Sigmoid colon (tissue), 7 donors: ENCODE data around the gene CHRNA1. TPM values are rescaled to one million over a fixed set of nuclear protein-coding genes. Genes with fewer than 3 reads are reported as not detected.

Experiments
- DNase-seq: peaks from one replicate; pipeline ENCODE4 v3.0.0-alpha.2; 2019
- H3K27ac ChIP-seq, 4 donors: fragments of 200-600 bp; sonication (generic); one replicate each; pipeline ENCODE4 v1.5.1; 2016 to 2019; ENCODE audit warnings: mild to moderate bottlenecking in 1 of 4
- H3K27me3 ChIP-seq, 3 donors: fragments of 200-600 bp; sonication (generic); one replicate each; pipeline ENCODE4 v1.5.1; 2019; ENCODE audit warnings: mild to moderate bottlenecking in 1 of 3
- H3K36me3 ChIP-seq, 4 donors: fragments of 200-600 bp; sonication (generic); one replicate each; pipeline ENCODE4 v1.5.1; 2016 to 2019
- H3K4me1 ChIP-seq, 4 donors: fragments of 200-600 bp; sonication (generic); one replicate each; pipeline ENCODE4 v1.5.1; 2017 to 2019
- H3K4me3 ChIP-seq, 4 donors: fragments of 200-600 bp; sonication (generic); one replicate each; pipeline ENCODE4 v1.5.1; 2017 to 2019; ENCODE audit warnings: mild to moderate bottlenecking in 2 of 4, moderate library complexity in 1 of 4
- H3K9me3 ChIP-seq, 4 donors: fragments of 200-600 bp in 3 of 4; sonication (generic) in 3 of 4; one replicate each; pipeline versions ENCODE4 v1.5.1 to v1.6.1; 2013 to 2019
- EP300 ChIP-seq, 4 donors: sonication (generic); formaldehyde crosslinking; IDR thresholded peaks; one replicate each; pipeline ENCODE4 v1.6.1; 2017; ENCODE audit warnings: antibody characterized with exemption in 4 of 4
- POLR2A ChIP-seq, 2 donors: fragments of 450-650 bp; IDR thresholded peaks; one replicate each; pipeline ENCODE4 v1.6.1; 2016; ENCODE audit warnings: antibody characterized with exemption in 2 of 2, mild to moderate bottlenecking in 2 of 2, moderate library complexity in 2 of 2
- POLR2AphosphoS5 ChIP-seq, 4 donors: sonication (generic); formaldehyde crosslinking; IDR thresholded peaks; one replicate each; pipeline ENCODE4 v1.6.1; 2017; ENCODE audit warnings: antibody characterized with exemption in 4 of 4
- WGBS, 2 donors: extraction: QIAGEN DNeasy Blood & Tissue Kit; methylation state at CpG; one replicate each; pipeline ENCODE4 v1.1.7; 2013; 5-methylcytosine and 5-hydroxymethylcytosine counted together
- intact Hi-C: fragments of 100-400 bp; cut with DNase I; formaldehyde crosslinking; loops from one replicate; pipeline ENCODE4 v1.15.1; 2023
- polyA plus RNA-seq, 3 donors: library from polyadenylated mRNA; stranded (reverse); fragments of 200-250 nt; gene quantifications; one replicate each; pipeline ENCODE4 v1.2.3, GENCODE V29; 2013
- total RNA-seq, 4 donors: library from RNA; depleted of rRNA; stranded (reverse); fragments of >200 nt; gene quantifications; one replicate each; pipeline ENCODE4 v1.1.0, GENCODE V29; 2016
- TF ChIP-seq, protein P1 (sequence below), 4 experiments: fragments of 450-650 bp in 3 of 4; fragments of 200-600 bp in 1 of 4; IDR thresholded peaks; one replicate each; pipeline ENCODE4 v1.5.1; 2016 to 2019; ENCODE audit warnings: antibody characterized with exemption in 4 of 4, mild to moderate bottlenecking in 3 of 4, moderate library complexity in 2 of 4
- donor health status: healthy with polysubstance abuse.
- donor health status: Bipolar disorder and iron deficiency.
- donor health status: healthy.

CHRNA1 gene
- total and polyA plus RNA-seq, 7 donors = 0.32 to 2.1 (median 1.2) TPM; not detected in 4

DNA sequence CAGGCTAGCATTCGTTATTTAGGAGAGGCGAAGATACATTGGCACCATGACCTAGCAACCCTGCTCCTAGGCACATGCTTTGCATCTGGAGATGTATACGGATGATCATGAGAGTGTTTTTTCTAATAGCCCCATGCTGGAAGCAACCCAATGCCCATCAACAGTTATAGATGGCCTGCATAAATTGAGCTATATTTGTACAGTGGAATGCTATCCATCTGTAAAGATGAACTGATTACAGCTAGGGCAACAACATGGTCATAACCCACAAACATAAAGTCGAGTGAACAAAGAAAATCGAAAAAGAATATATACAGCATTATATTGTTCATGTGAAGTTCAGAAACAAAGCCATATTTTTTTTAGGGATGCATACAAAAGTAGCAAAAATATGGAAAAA, 20.6 kb upstream of the CHRNA1 start:
- intact Hi-C loops = no loop called here
- no peaks in the 10 kb centered on the region for H3K9me3 ChIP-seq
- WGBS, 2 donors = 83 to 90% methylated on average over 5 of the region's 5 CpGs
- no peak overlapping the region for H3K4me3 ChIP-seq
- H3K27me3 ChIP-seq = no peaks in the 10 kb centered on the region
- TF ChIP-seq, protein P1, sequence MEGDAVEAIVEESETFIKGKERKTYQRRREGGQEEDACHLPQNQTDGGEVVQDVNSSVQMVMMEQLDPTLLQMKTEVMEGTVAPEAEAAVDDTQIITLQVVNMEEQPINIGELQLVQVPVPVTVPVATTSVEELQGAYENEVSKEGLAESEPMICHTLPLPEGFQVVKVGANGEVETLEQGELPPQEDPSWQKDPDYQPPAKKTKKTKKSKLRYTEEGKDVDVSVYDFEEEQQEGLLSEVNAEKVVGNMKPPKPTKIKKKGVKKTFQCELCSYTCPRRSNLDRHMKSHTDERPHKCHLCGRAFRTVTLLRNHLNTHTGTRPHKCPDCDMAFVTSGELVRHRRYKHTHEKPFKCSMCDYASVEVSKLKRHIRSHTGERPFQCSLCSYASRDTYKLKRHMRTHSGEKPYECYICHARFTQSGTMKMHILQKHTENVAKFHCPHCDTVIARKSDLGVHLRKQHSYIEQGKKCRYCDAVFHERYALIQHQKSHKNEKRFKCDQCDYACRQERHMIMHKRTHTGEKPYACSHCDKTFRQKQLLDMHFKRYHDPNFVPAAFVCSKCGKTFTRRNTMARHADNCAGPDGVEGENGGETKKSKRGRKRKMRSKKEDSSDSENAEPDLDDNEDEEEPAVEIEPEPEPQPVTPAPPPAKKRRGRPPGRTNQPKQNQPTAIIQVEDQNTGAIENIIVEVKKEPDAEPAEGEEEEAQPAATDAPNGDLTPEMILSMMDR (IDR thresholded peaks at IDR 0.05) = no peak
- TF ChIP-seq EP300 (IDR thresholded peaks at IDR 0.05) = no peak
- no peaks in the 10 kb centered on the region for H3K36me3 ChIP-seq
- no peak for DNase-seq
- no peak overlapping the region for H3K27ac ChIP-seq
- peaks cover 0 to 20% (median 6%) of the 10 kb centered on the region in 4 donors for H3K4me1 ChIP-seq

DNA sequence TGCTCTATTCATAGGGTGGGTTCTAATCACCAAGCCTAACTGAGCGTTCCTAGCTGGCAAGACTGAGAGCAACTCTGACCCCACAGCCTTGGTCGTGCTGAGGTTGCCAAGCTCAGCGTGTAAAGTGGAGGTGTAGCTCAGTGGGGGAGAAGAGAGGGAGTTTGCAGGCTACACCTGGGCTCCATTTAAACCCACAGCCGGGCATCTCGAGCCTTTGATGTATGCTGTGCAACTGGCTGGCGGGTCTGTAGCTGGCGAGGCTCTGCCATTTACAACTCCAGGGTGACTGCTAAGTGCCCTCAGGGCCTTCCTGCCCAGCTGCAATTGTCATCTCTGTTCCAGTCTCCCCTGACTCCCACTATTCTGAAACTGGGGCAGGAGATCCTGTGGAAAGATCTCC, 20.0 kb upstream of the CHRNA1 start:
- TF ChIP-seq, protein P1 (IDR thresholded peaks at IDR 0.05) = no peak
- TF ChIP-seq POLR2AphosphoS5 (IDR thresholded peaks at IDR 0.05) = no peak
- no peak for TF ChIP-seq EP300 (IDR thresholded peaks at IDR 0.05)
- no peak for TF ChIP-seq POLR2A (IDR thresholded peaks at IDR 0.05)
- DNase-seq = no peak
- H3K36me3 ChIP-seq = no peaks in the 10 kb centered on the region
- no peaks in the 10 kb centered on the region for H3K27me3 ChIP-seq
- H3K4me1 ChIP-seq = peaks cover 0 to 20% (median 6%) of the 10 kb centered on the region in 4 donors
- no peak overlapping the region for H3K27ac ChIP-seq
- no peaks in the 10 kb centered on the region for H3K9me3 ChIP-seq
- intact Hi-C loops = no loop called here
- 89 to 92% methylated on average over 7 of the region's 7 CpGs for WGBS, 2 donors
- H3K4me3 ChIP-seq = no peak overlapping the region

DNA sequence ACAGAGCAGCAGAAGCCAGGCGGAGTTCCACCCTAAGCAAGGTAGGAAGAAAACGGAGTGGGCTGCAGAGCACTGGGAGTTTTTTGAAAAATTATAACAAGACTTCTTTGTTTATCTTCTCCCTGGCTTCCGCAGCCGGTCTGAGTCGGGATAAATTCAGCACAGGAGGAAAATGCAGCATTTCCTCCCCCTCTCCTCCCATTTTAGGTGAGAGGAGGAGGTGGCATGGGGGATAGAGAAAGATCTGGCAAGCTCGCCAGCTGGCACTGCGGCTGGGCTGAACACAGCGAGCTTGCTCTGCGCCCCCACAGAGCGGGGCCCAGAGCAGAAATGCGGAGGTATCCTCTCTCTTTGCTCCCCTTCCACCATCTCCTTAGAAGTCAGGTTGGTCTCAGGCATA, 17.7 kb upstream of the CHRNA1 start:
- WGBS, 2 donors = 84 to 91% methylated on average over 11 of the region's 11 CpGs
- intact Hi-C loops = no loop called here
- no peaks in the 10 kb centered on the region for H3K27me3 ChIP-seq
- no peak overlapping the region for H3K4me3 ChIP-seq
- peaks cover 0 to 16% (median 2%) of the 10 kb centered on the region in 4 donors for H3K4me1 ChIP-seq
- no peak overlapping the region for H3K27ac ChIP-seq
- TF ChIP-seq EP300 (IDR thresholded peaks at IDR 0.05) (no peak), POLR2AphosphoS5 (IDR thresholded peaks at IDR 0.05) (no peak), POLR2A (IDR thresholded peaks at IDR 0.05) (no peak)
- TF ChIP-seq, protein P1 (IDR thresholded peaks at IDR 0.05) = no peak
- H3K36me3 ChIP-seq = no peaks in the 10 kb centered on the region
- no peak for DNase-seq
- no peaks in the 10 kb centered on the region for H3K9me3 ChIP-seq

DNA sequence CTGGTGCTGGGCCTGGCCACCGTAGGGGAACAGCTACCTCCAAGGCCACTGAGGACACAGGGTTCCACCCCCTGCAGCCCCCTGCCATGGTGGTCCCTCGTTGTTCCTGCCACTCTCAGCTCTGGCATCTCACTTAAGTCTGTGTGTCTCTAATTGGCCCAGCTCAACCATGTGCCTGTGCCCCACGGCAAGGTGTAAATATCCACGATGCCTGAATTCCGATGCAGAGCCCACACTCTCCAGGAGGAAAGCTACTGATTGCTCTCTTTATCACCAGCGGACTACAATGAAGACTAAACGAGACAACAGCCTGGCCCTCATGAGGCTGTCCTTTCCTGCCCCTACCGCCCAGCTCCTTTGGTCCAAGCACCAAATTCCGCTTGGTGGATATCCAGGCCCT, 17.0 kb upstream of the CHRNA1 start:
- intact Hi-C loops = no loop called here
- Histone ChIP-seq H3K27ac (no peak overlapping the region), H3K36me3 (no peaks in the 10 kb centered on the region), H3K27me3 (no peaks in the 10 kb centered on the region), H3K4me1 (peaks cover 0 to 16% (median 2%) of the 10 kb centered on the region in 4 donors), H3K4me3 (no peak overlapping the region), H3K9me3 (no peaks in the 10 kb centered on the region)
- no peak for TF ChIP-seq EP300 (IDR thresholded peaks at IDR 0.05)
- TF ChIP-seq POLR2AphosphoS5 (IDR thresholded peaks at IDR 0.05) = no peak
- no peak for TF ChIP-seq POLR2A (IDR thresholded peaks at IDR 0.05)
- TF ChIP-seq, protein P1 (IDR thresholded peaks at IDR 0.05) = no peak
- 85 to 91% methylated on average over 9 of the region's 9 CpGs for WGBS, 2 donors
- no peak for DNase-seq

DNA sequence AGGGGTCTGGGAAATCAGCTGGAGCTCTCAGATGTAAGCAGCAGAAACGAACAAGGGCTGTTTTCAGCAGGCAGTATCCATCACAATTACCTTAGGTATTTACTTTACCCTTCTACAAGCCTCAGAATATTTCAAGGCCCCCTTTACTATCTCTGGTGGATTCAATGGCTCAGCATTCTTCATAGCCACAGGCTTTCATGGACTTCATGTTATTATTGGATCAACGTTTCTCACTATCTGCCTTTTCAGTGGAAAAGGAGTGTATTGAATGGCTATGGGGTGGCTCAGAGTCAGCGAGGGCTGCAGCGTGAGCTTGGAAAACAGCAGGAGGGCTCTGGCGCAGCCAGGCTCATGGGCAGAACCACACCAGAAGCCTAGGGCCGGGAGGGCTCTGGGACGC, 16.6 kb upstream of the CHRNA1 start:
- no peak for DNase-seq
- WGBS, 2 donors = 84 to 91% methylated on average over 7 of the region's 7 CpGs

More for the DNA sequence above, 16.6 kb upstream of the CHRNA1 start:
- Histone ChIP-seq H3K27ac (no peak overlapping the region), H3K4me1 (peaks cover 0 to 16% (median 2%) of the 10 kb centered on the region in 4 donors), H3K36me3 (no peaks in the 10 kb centered on the region), H3K4me3 (no peak overlapping the region), H3K9me3 (no peaks in the 10 kb centered on the region), H3K27me3 (no peaks in the 10 kb centered on the region)
- no peak for TF ChIP-seq POLR2A (IDR thresholded peaks at IDR 0.05)
- intact Hi-C loops = no loop called here
